Neural progenitor cell (in vitro differentiated cells): ENCODE results near the gene MICAL2. TPM values are rescaled to one million over a fixed set of nuclear protein-coding genes. Genes with fewer than 3 reads are reported as not detected.
A peak's percentile ranks its signal among the peaks of the same experiment; 100 is the strongest.

ENCODE experiments used
- DNase-seq: peaks from one replicate; pipeline ENCODE4 v3.0.0-alpha.2; 2016; ENCODE audit warnings: low spot score
- H2AFZ ChIP-seq: fragments of 200-600 bp; sonication (generic); replicated peaks from 2 replicates; pipeline ENCODE4 v1.6.1; 2016; ENCODE audit warnings: antibody characterized with exemption
- H3F3A ChIP-seq: fragments of 200-600 bp; sonication (generic); 2 replicates; pipeline ENCODE4 v1.6.1; 2016; ENCODE audit warnings: antibody characterized with exemption, low read depth
- H3K27ac ChIP-seq: fragments of 200-600 bp; sonication (generic); 2 replicates; pipeline ENCODE4 v1.5.1; 2016; ENCODE audit warnings: mild to moderate bottlenecking
- H3K27me3 ChIP-seq: fragments of 200-600 bp; sonication (generic); 2 replicates; pipeline ENCODE4 v1.6.1; 2016; ENCODE audit warnings: mild to moderate bottlenecking, moderate library complexity
- H3K36me3 ChIP-seq: fragments of 200-600 bp; sonication (generic); 2 replicates; pipeline ENCODE4 v1.5.1; 2016
- H3K4me1 ChIP-seq: fragments of 200-600 bp; sonication (generic); 2 replicates; pipeline ENCODE4 v1.6.1; 2016; ENCODE audit warnings: mixed run types
- H3K4me2 ChIP-seq: fragments of 200-600 bp; sonication (generic); 2 replicates; pipeline ENCODE4 v1.6.1; 2016
- H3K4me3 ChIP-seq: fragments of 200-600 bp; sonication (generic); 2 replicates; pipeline ENCODE4 v1.5.1; 2016
- H3K79me2 ChIP-seq: fragments of 200-600 bp; sonication (generic); 2 replicates; pipeline ENCODE4 v1.6.1; 2016; ENCODE audit warnings: low read depth
- H3K9ac ChIP-seq: fragments of 200-600 bp; sonication (generic); 2 replicates; pipeline ENCODE4 v1.6.1; 2016
- H3K9me3 ChIP-seq: fragments of 200-600 bp; sonication (generic); 2 replicates; pipeline ENCODE4 v1.5.1; 2016; ENCODE audit warnings: low read depth
- H4K20me1 ChIP-seq: fragments of 200-600 bp; sonication (generic); 2 replicates; pipeline ENCODE4 v1.6.1; 2016; ENCODE audit warnings: low read depth
- H3K27ac Mint-ChIP-seq: 3 replicates; pipeline ENCODE4 v1.8.0; 2021; ENCODE audit warnings: mixed read lengths
- H3K27me3 Mint-ChIP-seq: 2 replicates; pipeline ENCODE4 v1.8.0; 2022; ENCODE audit warnings: low read depth, mild to moderate bottlenecking, inconsistent platforms, moderate library complexity, mixed read lengths; ENCODE audit not compliant: insufficient read depth
- H3K36me3 Mint-ChIP-seq: 3 replicates; pipeline ENCODE4 v1.8.0; 2021; ENCODE audit warnings: mixed read lengths
- H3K4me1 Mint-ChIP-seq: 3 replicates; pipeline ENCODE4 v1.8.0; 2021; ENCODE audit warnings: mixed read lengths
- H3K4me3 Mint-ChIP-seq: 3 replicates; pipeline ENCODE4 v1.8.0; 2021; ENCODE audit warnings: mild to moderate bottlenecking, moderate library complexity, mixed read lengths
- H3K9me3 Mint-ChIP-seq: 3 replicates; pipeline ENCODE4 v1.8.0; 2020; ENCODE audit warnings: mixed read lengths
- CTCF ChIP-seq: fragments of 200-600 bp; sonication (generic); IDR thresholded peaks from 2 replicates; pipeline ENCODE4 v1.5.1; 2017; ENCODE audit warnings: antibody characterized with exemption, mild to moderate bottlenecking
- EZH2 ChIP-seq: fragments of 200-600 bp; sonication (generic); IDR thresholded peaks from 2 replicates; pipeline ENCODE4 v1.6.1; 2017; ENCODE audit warnings: antibody characterized with exemption, mild to moderate bottlenecking, moderate library complexity
- EZH2phosphoT487 ChIP-seq: fragments of 200-600 bp; sonication (generic); IDR thresholded peaks from 2 replicates; pipeline ENCODE4 v1.6.1; 2017; ENCODE audit warnings: antibody characterized with exemption
- total RNA-seq: library from RNA; depleted of rRNA; stranded (reverse); fragments of >200 nt; gene quantifications from 2 replicates; pipeline ENCODE4 v1.2.3, GENCODE V29; 2015; ENCODE audit warnings: low replicate concordance

MICAL2 gene
- total RNA-seq, 1 donor from 2014 or later, result 0.60 TPM

- no peaks in the 10 kb centered on the region for H3K27me3 ChIP-seq
- Mint-ChIP-seq H3K4me1 (peaks cover 23% of the 10 kb centered on the region), H3K27ac (no peak overlapping the region)
Measured at GRCh38 chr11:12249590-12250260, 139.3 kb downstream of the MICAL2 start.

GRCh38 chr11:12251666-12252560 is 141.5 kb downstream of the MICAL2 start:
- Mint-ChIP-seq H3K4me3 (peak overlapping the region; percentile 10), H3K9me3 (no peaks in the 10 kb centered on the region), H3K27ac (no peak overlapping the region), H3K27me3 (peaks cover 7% of the 10 kb centered on the region), H3K4me1 (peaks cover 27% of the 10 kb centered on the region), H3K36me3 (no peaks in the 10 kb centered on the region)
- Histone ChIP-seq H3K79me2 (no peaks in the 10 kb centered on the region), H3K27ac (no peak overlapping the region), H3F3A (no peaks in the 10 kb centered on the region), H3K9me3 (no peaks in the 10 kb centered on the region), H3K4me3 (no peak overlapping the region), H3K36me3 (no peaks in the 10 kb centered on the region), H3K4me2 (peak overlapping the region; percentile 30), H3K27me3 (no peaks in the 10 kb centered on the region), H3K9ac (no peak overlapping the region), H2AFZ (no peak overlapping the region), H4K20me1 (no peaks in the 10 kb centered on the region), H3K4me1 (peaks cover 20% of the 10 kb centered on the region)
- TF ChIP-seq EZH2phosphoT487 (no peak), CTCF (peak; percentile 7)
- peak; percentile 47 for DNase-seq

More at GRCh38 chr11:12249590-12250260, 139.3 kb downstream of the MICAL2 start:
- Mint-ChIP-seq H3K9me3 (no peaks in the 10 kb centered on the region), H3K27me3 (peaks cover 3% of the 10 kb centered on the region), H3K4me3 (no peak overlapping the region), H3K36me3 (no peaks in the 10 kb centered on the region)
- Histone ChIP-seq H3K79me2 (no peaks in the 10 kb centered on the region), H4K20me1 (no peaks in the 10 kb centered on the region), H3F3A (no peaks in the 10 kb centered on the region), H3K4me1 (peaks cover 25% of the 10 kb centered on the region), H3K27ac (no peak overlapping the region), H3K4me2 (no peak overlapping the region), H2AFZ (no peak overlapping the region), H3K4me3 (no peak overlapping the region), H3K9me3 (no peaks in the 10 kb centered on the region), H3K9ac (no peak overlapping the region), H3K36me3 (no peaks in the 10 kb centered on the region)
- DNase-seq, result no peak
- TF ChIP-seq EZH2 (no peak), CTCF (no peak), EZH2phosphoT487 (no peak)

GRCh38 chr11:12253843-12254281 is 143.5 kb downstream of the MICAL2 start:
- Histone ChIP-seq H3K4me2 (no peak overlapping the region), H3K27ac (no peak overlapping the region), H3K9me3 (no peaks in the 10 kb centered on the region), H3K27me3 (no peaks in the 10 kb centered on the region), H2AFZ (no peak overlapping the region), H3K4me3 (no peak overlapping the region), H3K4me1 (peaks cover 15% of the 10 kb centered on the region), H3F3A (no peaks in the 10 kb centered on the region), H3K9ac (no peak overlapping the region), H3K36me3 (no peaks in the 10 kb centered on the region), H3K79me2 (no peaks in the 10 kb centered on the region), H4K20me1 (no peaks in the 10 kb centered on the region)
- no peak overlapping the region for H3K27ac Mint-ChIP-seq
- H3K4me1 Mint-ChIP-seq, result peaks cover 20% of the 10 kb centered on the region
- TF ChIP-seq CTCF (no peak), EZH2 (no peak), EZH2phosphoT487 (no peak)
- H3K27me3 Mint-ChIP-seq, result peaks cover 5% of the 10 kb centered on the region
- no peaks in the 10 kb centered on the region for H3K9me3 Mint-ChIP-seq
- H3K4me3 Mint-ChIP-seq, result no peak overlapping the region
- no peak for DNase-seq
- H3K36me3 Mint-ChIP-seq, result no peaks in the 10 kb centered on the region
